Measurements from ENCODE around the gene OSBPL10.

OSBPL10 gene

DNA sequence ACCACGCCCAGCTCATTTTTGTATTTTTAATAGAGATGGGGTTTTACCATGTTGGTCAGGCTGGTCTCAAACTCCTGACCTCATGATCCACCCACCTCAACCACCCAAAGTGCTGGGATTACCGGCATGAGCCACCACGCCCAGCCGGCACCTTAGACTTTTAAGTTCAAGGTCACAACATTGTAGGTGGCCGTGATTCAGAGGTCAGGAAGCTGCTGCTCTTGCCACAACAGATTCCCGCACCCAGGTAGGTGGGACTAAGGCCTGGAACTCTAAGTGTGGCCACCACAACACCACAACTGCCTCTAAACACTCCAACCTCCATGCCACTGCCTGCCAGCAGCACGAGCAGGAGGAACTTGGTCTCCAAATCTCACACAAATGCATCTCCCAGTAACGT lies 251.5 kb downstream of the OSBPL10 start:
- DNase-seq = no peak

GRCh38 chr3:31729082-31729481 lies 252.0 kb downstream of the OSBPL10 start:
- DNase-seq = no peak

DNA sequence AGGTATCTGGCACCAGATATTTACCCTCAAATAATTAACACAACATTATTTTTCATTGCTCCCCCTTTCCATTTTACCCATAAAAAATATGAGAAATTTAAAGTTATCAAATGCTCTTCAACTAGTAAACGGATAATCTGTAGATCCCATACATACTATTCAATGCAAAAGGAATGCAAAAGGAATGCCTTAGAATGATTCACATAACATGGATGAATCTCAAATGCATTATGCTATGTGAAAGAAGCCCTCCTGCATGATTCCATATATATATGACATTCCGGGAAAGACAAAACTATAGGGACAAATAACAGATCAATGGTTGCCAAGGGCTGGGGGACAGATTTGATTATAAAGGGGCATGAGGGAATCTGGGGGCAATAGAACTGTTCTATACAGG lies 252.7 kb downstream of the OSBPL10 start:
- no peak for DNase-seq

GRCh38 chr3:31725976-31726375 lies 255.1 kb downstream of the OSBPL10 start:
- no peak for DNase-seq

- no peak for DNase-seq
Observed at GRCh38 chr3:31725568-31725967, 255.5 kb downstream of the OSBPL10 start.

- DNase-seq = no peak
Observed at GRCh38 chr3:31724651-31725050, 256.4 kb downstream of the OSBPL10 start.

GRCh38 chr3:31724116-31724515 lies 256.9 kb downstream of the OSBPL10 start:
- no peak for DNase-seq

GRCh38 chr3:31723701-31724100 lies 257.4 kb downstream of the OSBPL10 start:
- DNase-seq = no peak

DNA sequence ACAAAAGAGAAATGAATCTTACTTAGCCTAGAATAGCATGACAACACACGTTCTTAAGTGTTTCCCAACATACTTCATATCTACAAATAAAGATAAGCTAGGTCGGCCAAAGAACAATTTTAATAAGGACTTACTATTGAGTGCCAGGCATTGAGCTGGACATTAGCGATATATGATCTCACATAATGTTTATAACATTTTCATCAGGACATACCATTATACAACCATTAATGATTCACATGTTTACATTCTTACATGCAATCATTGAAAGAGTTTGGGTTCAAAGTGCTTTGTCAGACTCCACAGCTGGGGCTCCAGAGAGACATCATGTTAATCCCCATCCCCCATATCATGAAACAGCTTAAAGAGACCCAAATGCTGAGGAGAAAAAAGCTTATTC lies 259.4 kb downstream of the OSBPL10 start:
- no peak for DNase-seq

DNA sequence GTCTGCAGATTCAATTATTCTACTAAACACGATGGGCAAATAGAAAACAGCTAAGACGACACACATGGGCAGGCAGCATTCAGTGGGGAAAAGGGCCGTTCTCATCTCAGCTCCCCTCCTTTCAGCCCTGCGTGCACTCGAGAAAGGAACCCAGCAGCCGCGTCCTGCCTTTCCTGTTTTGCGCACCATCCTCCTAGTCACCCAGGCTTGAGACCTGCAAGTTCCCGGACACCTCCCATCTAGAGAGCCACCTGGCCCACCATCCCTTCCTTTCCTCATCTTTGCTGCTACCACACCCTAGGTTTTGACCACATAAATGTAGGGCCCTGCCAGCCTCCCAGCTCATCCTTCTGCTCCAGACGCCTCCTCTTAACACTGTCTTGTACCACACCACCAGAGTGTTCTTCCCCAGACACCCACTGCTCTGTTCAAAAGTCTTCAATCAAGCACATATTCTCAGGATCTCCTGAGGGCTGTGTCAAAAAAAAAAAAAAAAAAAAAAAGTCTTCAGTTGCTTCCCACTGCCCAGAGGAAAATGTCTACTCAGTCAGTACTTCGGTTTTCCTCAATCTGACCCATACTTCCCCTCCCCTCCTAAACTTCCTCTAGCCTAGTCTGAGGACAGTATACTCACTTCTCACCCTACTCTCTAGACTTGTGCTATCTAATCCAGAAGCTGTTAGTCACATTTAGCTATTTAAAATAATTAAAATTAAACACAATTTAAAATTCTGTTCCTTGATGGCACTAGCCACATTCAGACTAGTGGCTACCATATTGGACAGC lies 266.4 kb downstream of the OSBPL10 start:
- DNase-seq = no peak

GRCh38 chr3:31713816-31714215 lies 267.2 kb downstream of the OSBPL10 start:
- DNase-seq = no peak

GRCh38 chr3:31710123-31710803 lies 270.8 kb downstream of the OSBPL10 start:
- no peak for DNase-seq

DNA sequence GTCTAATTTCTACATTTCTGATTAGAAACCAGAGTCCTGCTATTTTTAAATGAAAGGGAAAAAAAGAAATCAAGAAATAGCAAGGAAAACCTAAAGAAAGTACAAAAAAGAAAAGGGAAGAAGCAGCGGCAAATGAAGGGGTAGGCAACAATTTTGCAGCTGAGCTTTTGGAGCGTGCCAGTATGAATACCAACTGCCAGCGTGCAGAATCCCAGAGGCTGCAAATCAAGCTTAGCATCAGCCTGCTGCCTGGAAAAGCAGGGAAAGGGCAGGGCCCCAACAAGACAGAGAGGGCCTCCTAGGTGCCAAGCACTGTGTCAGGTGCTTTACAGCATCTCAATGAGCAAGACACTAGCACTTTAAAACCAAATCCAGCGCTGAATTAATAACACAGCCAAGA lies 271.5 kb downstream of the OSBPL10 start:
- DNase-seq = no peak

GRCh38 chr3:31709005-31709404 lies 272.1 kb downstream of the OSBPL10 start:
- DNase-seq = no peak

- DNase-seq = no peak
Observed at GRCh38 chr3:31707286-31707685, 273.8 kb downstream of the OSBPL10 start.

- DNase-seq = no peak
Observed at GRCh38 chr3:31705736-31706135, 275.3 kb downstream of the OSBPL10 start.

GRCh38 chr3:31704591-31705179 lies 276.4 kb downstream of the OSBPL10 start:
- DNase-seq = no peak

DNA sequence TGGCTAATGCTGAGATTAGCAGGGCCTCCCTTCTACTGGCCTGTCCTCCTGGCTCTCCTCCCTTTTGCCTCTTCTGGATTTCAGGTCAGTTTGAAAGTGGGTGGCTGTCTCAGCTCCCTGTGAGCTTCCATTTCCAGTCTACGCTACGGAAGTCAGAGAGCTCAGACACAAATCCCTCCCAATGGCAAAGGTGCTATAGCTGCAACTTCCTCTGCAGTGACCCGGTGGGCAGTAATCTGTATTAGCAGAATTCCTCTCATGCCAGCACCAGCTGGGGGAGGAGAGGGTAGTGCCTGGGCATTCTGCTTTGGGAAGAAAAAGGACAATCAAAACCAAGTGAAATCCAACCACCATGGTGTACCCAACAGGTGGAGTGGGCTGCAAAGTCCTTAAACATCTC lies 276.9 kb downstream of the OSBPL10 start:
- no peak for DNase-seq

DNA sequence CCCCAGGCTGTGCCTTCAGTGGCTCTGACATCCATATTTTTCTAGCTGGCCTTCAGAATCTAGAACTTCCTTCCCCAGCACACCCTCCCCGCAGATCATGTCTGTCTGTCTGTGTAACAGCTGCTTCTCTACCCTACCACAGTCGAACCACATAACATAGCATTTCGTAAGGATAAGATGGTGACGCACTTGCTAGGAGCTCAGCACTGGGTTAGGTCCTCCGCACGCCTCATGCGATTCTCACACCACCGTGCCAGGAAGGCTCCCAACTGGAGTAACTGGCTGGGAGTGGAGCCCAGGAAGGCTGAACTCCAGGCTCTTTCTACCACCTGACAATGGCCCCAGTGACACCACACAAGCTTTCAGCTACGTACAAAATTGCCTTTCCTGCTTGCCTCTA lies 279.8 kb downstream of the OSBPL10 start:
- no peak for DNase-seq

DNA sequence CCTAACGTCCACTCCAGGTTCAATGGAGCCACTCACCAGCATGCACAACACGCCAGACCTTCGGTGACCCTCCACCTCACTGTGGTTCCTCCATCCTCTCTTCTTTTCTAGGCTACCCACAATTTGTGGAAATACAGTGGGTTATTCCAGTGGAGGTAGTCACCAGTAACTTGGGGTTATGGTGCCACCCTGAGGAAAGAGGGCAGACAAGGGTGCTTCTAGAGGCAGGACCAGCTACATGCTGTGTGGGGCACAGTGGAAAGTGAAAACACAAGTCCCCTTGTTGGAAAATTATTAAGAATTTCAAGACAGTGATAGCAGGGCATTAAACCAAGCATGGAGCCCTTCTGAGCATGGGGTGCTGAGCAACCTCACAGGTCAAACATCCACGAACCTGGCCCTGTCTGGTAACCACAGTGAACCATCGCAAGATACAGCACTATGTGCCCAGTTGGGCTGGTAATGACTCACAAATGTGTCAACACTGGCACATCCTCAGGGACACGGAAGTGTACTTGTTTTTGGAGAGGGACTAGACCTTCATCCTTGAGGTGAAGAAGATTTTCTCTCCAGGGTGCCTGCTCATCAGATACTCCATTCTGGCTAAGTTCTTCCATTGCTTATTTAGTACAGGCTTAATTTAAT lies 281.6 kb downstream of the OSBPL10 start:
- no peak for DNase-seq

DNA sequence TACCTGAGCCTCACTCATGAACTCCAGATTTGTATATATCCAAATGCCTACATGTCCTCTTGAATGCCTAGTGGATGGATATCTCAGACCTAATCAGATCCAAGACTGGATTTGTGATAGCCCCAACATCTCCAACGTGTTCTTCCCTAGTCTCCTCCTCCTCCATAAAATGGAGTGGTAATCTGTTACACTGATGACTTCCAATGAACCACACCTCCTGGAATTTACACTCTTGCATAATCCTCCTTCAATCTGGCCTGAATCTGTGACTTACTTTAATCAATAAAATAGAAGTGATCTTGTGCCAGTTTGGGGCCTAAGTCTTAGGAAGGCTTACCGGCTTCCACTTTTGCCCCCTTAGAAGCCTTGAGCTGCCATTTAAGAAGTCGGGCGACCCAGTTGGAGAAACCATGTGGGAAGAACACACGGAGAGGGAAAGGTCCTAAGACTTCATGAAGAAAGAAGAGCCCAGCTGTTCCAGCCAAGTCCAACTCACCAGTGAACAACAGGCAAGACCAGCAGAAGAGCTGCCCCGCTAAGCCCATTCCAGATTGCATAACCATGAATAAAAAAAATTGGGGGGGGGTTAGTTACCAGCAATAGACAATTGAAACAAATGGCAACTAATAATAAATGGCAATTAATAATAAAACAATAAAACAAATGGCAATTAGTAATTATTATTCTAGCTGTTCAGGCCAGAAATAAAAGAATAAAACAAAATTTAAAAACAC lies 284.1 kb downstream of the OSBPL10 start:
- no peak for DNase-seq

GRCh38 chr3:31696009-31696297 lies 285.1 kb downstream of the OSBPL10 start:
- no peak for DNase-seq

Data from CD4-positive, alpha-beta T cell treated with Interleukin-15 for 1 hour (primary cell).